OCI-LY3 (cell line): ENCODE data around the gene ETNK2.

ENCODE experiments used
- CTCF ChIP-seq: fragments of 200-600, 300-600 bp; sonication (generic); IDR thresholded peaks from 2 replicates; pipeline ENCODE4 v1.5.1; 2014; ENCODE audit warnings: antibody characterized with exemption, low read length, low read depth
- EZH2phosphoT487 ChIP-seq: fragments of 200-600 bp; shearing (Covaris generic); IDR thresholded peaks from 2 replicates; pipeline ENCODE4 v1.6.1; 2018; ENCODE audit warnings: antibody characterized with exemption, mixed run types, low read depth

- TF ChIP-seq CTCF (no peak), EZH2phosphoT487 (no peak)
Measured at GRCh38 chr1:204102739-204103430, 49.0 kb downstream of the ETNK2 start.
